Esophagus (tissue), 2 donors: ENCODE data around the gene SLC25A15. TPM values are rescaled to one million over a fixed set of nuclear protein-coding genes. Genes with fewer than 3 reads are reported as not detected.
"Not testable (repeated sequence)": the region's sequence is repeated elsewhere in the genome, so short reads cannot be mapped to it uniquely, and the experiment has no call there.

Experiments
- H3K27ac ChIP-seq, 2 donors: one replicate each; pipeline ENCODE4 v1.5.1; 2013; ENCODE audit warnings: low read depth in 2 of 2, mild to moderate bottlenecking in 2 of 2, inconsistent platforms in 1 of 2, low read length in 1 of 2, moderate library complexity in 1 of 2
- H3K27me3 ChIP-seq, 2 donors: one replicate each; pipeline ENCODE4 v1.6.1; 2013; ENCODE audit warnings: low read length in 2 of 2, control low read depth in 1 of 2, mild to moderate bottlenecking in 1 of 2; ENCODE audit not compliant: insufficient read depth in 2 of 2, control insufficient read depth in 1 of 2
- H3K36me3 ChIP-seq, 2 donors: one replicate each; pipeline ENCODE4 v1.6.1; 2013; ENCODE audit warnings: low read length in 1 of 2; ENCODE audit not compliant: control insufficient read depth in 2 of 2, insufficient read depth in 2 of 2
- H3K4me1 ChIP-seq, 2 donors: one replicate each; pipeline ENCODE4 v1.6.1; 2013; ENCODE audit warnings: low read length in 1 of 2; ENCODE audit not compliant: control insufficient read depth in 2 of 2, insufficient read depth in 2 of 2
- H3K4me3 ChIP-seq, 2 donors: one replicate each; pipeline ENCODE4 v1.5.1; 2013; ENCODE audit warnings: low read length in 2 of 2, mild to moderate bottlenecking in 2 of 2, low read depth in 1 of 2, moderate library complexity in 1 of 2
- H3K9me3 ChIP-seq, 2 donors: one replicate each; pipeline ENCODE4 v1.6.1; 2013; ENCODE audit warnings: mild to moderate bottlenecking in 2 of 2, low read depth in 1 of 2, low read length in 1 of 2, moderate library complexity in 1 of 2; ENCODE audit not compliant: control insufficient read depth in 2 of 2, insufficient read depth in 1 of 2
- WGBS, 2 donors: extraction: QIAGEN DNeasy Blood & Tissue Kit; methylation state at CpG; one replicate each; pipeline ENCODE4 v1.1.7; 2013; 5-methylcytosine and 5-hydroxymethylcytosine counted together
- polyA plus RNA-seq, 2 donors: library from polyadenylated mRNA; stranded (reverse); fragments of 200-250 nt; gene quantifications; one replicate each; pipeline ENCODE4 v1.2.3, GENCODE V29; 2013
- donor health status: healthy with polysubstance abuse.
- donor health status: Bipolar disorder and iron deficiency.

SLC25A15 gene
- polyA plus RNA-seq, 2 donors, result 0.55 to 3.7 TPM

DNA sequence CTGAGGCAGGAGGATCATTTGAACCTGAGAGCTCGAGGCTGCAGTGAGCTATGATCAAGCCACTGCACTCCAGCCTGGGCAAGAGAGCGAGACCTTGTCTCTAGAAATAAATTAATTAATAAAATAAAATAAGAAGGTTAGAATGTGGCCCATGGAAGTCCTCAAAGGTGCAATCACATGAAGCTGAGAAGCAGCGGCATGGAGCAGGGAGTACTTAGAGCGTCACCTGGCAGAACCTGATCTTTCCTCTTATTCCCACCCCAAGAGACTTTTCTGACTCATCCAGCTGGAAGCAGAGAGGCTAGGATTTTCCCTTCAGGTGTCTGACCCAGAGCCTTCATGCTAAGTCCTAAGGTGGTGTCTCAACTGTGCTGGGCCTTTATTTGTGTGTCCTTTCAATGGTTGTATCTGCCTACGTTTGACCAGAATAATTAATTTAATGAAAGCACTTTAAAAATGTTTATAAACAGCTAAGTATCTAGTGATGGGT is 9.6 kb upstream of the SLC25A15 start:
- WGBS, 2 donors, result 86 to 90% methylated on average over 5 of the region's 5 CpGs
- H3K4me1 ChIP-seq, result peaks cover 0 to 2% of the 10 kb centered on the region in 2 donors
- H3K27me3 ChIP-seq, result no peaks in the 10 kb centered on the region
- H3K4me3 ChIP-seq, result no peak overlapping the region
- no peak overlapping the region for H3K27ac ChIP-seq
- no peaks in the 10 kb centered on the region for H3K9me3 ChIP-seq
- H3K36me3 ChIP-seq, result no peaks in the 10 kb centered on the region

DNA sequence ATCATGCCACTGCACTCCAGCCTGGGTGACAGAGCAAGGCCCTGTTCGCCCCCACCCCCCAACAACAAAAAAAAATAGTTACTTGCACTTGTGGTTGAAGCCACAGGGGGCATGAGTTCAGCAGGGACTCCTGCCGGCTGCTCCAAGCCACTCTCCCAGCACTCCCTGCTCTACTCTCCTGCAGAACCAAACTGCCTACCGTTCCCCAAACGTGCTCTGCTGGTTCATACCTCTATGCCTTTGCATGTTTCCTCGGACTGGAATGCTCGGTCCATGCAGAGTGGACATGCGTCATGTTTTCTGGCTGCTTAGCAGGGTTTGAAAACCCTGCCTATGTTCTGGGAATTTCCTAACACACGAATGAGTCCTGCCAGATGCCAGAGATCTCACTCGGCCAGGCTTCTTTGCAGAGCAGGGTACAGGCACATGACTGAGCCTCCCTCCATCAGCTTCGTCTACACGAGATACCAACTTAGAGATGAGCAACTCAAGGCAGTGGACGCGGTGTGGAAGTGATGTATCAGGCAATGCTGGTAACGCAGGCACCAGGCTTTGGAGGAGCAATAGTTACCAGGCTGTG is 8.5 kb upstream of the SLC25A15 start:
- Histone ChIP-seq H3K9me3 (no peaks in the 10 kb centered on the region), H3K4me3 (no peak overlapping the region), H3K36me3 (no peaks in the 10 kb centered on the region), H3K27me3 (no peaks in the 10 kb centered on the region), H3K27ac (no peak overlapping the region), H3K4me1 (peaks cover 0 to 2% of the 10 kb centered on the region in 2 donors)
- 72 to 73% methylated on average over 14 of the region's 14 CpGs for WGBS, 2 donors

DNA sequence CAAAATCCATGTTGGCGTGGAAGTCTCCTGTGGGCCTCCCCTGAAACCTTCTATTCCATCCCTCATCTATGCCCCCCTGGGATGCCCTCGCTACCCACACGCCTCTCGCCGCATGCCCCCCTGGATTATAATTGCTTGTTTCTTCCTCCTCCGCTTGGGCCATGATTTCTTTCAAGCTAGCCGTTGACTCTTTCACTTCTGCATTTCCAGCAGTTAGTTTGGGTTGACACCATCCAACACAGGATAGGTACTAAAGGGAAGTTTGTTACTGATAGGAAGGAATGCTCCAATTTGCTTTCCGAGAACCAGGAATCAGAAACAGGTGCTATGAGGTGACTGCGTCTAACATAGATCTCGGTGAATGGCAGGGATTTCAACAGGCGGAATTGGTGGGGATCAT is 7.7 kb upstream of the SLC25A15 start:
- 87 to 92% methylated on average over 11 of the region's 11 CpGs for WGBS, 2 donors
- Histone ChIP-seq H3K4me1 (peaks cover 0 to under 1% of the 10 kb centered on the region in 2 donors), H3K4me3 (no peak overlapping the region), H3K9me3 (no peaks in the 10 kb centered on the region), H3K36me3 (no peaks in the 10 kb centered on the region), H3K27ac (no peak overlapping the region), H3K27me3 (no peaks in the 10 kb centered on the region)

DNA sequence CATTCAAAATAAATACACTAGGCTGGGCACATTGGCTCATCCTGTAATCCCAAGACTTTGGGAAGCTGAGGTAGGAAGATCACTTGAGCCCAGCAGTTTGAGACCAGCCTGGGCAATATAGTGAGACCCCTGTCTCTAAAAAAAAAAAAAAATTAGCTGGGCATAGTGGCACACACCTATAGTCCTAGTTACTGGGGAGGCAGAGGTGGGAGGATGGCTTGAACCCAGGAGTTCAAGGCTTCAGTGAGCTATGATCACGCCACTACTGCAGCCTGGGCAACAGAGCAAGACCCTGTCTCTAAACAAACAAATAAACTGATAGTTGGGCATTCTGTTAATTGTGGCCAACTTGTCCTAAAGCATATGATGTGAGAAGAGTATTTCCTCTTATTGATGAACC is 6.4 kb upstream of the SLC25A15 start:
- H3K36me3 ChIP-seq, H3K27me3 ChIP-seq, H3K9me3 ChIP-seq, H3K27ac ChIP-seq, H3K4me3 ChIP-seq, H3K4me1 ChIP-seq: not testable (repeated sequence)
- 91 to 100% methylated on average over 1 of the region's 1 CpG for whole genome bisulfite sequencing, 2 donors

DNA sequence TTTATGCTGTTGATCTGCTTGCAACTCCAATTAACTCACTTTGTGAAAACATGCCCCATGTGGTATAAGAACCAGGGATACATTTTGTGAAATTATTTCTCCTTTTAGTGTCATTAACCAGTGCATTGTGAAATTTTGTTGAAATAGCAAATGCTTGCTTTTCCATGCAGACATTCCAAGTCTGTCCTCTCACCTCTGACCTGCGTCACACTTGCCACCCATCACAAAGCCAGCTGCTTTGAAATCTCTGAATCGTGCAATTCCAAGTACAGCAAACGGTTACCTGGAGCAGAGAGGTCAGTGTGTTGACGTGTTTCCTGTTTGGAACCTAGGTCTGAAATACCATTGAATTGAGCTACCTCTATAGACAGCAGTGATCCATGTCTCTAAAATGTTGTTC is 4.9 kb upstream of the SLC25A15 start:
- 79 to 83% methylated on average over 4 of the region's 4 CpGs for WGBS, 2 donors

DNA sequence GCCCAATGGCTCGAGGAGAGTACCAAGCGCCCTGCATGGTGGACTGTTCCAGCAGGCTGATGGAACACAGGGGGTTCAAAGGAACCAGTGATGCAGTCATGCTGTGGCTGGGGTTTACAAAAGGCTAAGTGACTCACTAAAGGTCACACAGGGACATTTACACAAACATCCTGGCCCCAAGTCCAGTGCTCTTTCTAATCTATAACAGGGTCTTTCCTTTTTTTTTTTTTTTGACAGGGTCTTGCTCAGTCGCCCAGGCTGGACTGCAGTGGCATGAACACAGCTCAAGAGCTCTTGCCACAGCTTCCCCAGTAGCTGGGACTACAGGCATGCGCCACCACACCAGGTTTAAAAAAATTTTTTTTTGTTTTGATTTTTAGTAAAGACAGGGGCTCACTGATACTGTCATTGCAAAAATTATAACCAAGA is 2.8 kb upstream of the SLC25A15 start:
- H3K4me3 ChIP-seq, result no peak overlapping the region
- H3K27ac ChIP-seq, result no peak overlapping the region
- H3K27me3 ChIP-seq, result no peaks in the 10 kb centered on the region
- no peaks in the 10 kb centered on the region for H3K9me3 ChIP-seq
- H3K36me3 ChIP-seq, result no peaks in the 10 kb centered on the region
- no peaks in the 10 kb centered on the region for H3K4me1 ChIP-seq
- 90 to 94% methylated on average over 4 of the region's 4 CpGs for WGBS, 2 donors

More for the DNA sequence above, 4.9 kb upstream of the SLC25A15 start:
- Histone ChIP-seq H3K27ac (no peak overlapping the region), H3K27me3 (no peaks in the 10 kb centered on the region), H3K4me1 (no peaks in the 10 kb centered on the region), H3K4me3 (no peak overlapping the region), H3K36me3 (no peaks in the 10 kb centered on the region), H3K9me3 (no peaks in the 10 kb centered on the region)

DNA sequence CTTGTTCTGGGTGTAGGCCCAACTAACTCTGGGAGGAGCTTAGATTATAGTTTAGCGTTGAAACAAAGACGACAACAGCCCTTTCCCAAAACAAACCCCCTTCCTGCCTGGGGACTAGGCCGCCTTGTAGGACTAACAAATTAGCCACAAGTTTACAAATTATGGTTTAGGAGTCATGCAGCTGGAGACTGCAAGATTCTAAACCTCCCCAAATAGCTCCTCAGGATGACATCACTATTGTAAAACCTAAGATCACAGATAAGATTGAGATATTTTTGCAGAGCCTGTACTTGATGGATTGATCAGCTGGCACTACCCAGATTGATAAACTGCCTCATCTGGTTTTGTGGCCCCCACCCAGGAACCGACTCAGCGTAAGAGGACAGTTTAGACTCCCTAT is 2.3 kb upstream of the SLC25A15 start:
- 74 to 80% methylated on average over 5 of the region's 5 CpGs for WGBS, 2 donors
- Histone ChIP-seq H3K9me3 (no peaks in the 10 kb centered on the region), H3K27me3 (no peaks in the 10 kb centered on the region), H3K4me1 (no peaks in the 10 kb centered on the region), H3K36me3 (no peaks in the 10 kb centered on the region), H3K27ac (no peak overlapping the region), H3K4me3 (no peak overlapping the region)

DNA sequence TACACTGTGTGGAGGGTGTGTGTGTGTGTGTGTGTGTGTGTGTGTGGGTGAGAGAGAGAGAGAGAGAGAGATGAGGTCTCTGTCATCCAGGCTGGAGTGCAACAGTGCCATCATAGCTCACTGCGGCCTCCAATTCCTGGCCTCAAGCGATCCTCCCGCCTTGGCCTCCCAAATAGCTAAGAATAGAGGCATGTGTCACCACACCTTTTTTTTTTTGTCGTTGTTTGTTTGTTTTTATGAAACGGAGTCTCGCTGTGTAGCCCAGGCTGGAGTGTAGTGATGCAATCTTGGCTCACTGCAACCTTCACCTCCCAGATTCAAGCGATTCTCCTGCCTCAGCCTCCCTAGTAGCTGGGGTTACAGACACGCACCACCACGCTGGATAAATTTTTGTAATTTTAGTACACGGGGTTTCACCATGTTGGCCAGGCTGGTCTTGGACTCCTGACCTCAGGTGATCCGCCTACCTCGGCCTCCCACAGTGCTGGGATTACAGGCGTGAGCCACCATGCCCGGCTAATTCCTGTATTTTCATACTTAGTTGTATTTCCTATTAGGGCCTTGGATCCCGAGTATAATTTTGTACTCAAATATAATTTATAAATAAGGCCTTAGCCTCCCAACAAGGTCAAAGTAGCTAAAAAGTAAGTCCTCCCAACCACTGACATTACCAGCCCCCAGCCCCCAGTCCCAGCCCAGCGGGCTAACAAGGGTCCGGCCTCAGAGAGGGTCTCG is 704 bp upstream of the SLC25A15 start:
- H3K36me3 ChIP-seq, H3K9me3 ChIP-seq, H3K4me1 ChIP-seq, H3K27me3 ChIP-seq: not testable (repeated sequence)
- peak overlapping the region; percentile 64 to 65 for H3K4me3 ChIP-seq
- 50 to 56% methylated on average over 18 of the region's 18 CpGs for WGBS, 2 donors
- peak overlapping the region; percentile 72 to 75 for H3K27ac ChIP-seq

DNA sequence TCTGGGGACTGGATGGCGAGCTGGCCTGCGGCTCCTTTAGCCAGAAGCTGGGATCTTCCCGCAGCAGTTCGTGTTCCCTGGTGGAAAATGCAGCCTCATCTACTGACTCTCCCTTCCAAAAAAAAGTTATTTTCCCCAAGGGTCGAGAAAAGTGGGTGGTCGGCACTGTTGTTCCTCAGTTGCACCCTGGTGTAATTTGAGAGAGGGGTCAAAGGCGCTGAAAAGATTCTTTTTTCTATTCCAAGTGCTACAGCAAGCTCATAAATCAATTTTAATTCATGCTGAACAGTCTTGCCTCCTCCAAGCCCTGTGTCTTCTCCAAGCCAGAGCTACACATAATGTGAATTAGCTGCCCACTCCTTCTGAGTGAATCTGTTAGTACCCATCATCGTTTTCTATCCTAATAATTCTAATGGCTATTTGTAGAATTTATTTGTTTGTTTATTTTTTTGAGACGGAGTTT is 774 bp downstream of the SLC25A15 start:
- Histone ChIP-seq H3K4me1 (no peaks in the 10 kb centered on the region), H3K27me3 (no peaks in the 10 kb centered on the region), H3K36me3 (peaks cover 0 to 4% of the 10 kb centered on the region in 2 donors), H3K27ac (peak overlapping the region; percentile 72 to 75), H3K9me3 (no peaks in the 10 kb centered on the region), H3K4me3 (peak overlapping the region; percentile 64 to 65)
- WGBS, 2 donors, result 22 to 25% methylated on average over 9 of the region's 9 CpGs
